Endothelial cell of umbilical vein (primary cell): Measurements from ENCODE around the gene GHSR. TPM values are rescaled to one million over a fixed set of nuclear protein-coding genes. Genes with fewer than 3 reads are reported as not detected.

Experiments used
- BruUV-seq: library from RNA; stranded (reverse); fragments of 400-500 nt; replicated peaks from 2 replicates; lab custom pipeline; 2021; lab: Mats Ljungman, UMichigan
- CTCF ChIA-PET: fragments of 300-600, 350-600 bp; sonication (Branson Sonifier 250); formaldehyde crosslinking; loops from one replicate; lab custom pipeline; 2021; ENCODE audit warnings: antibody characterized with exemption, inconsistent platforms; lab: Charles Lee
- POLR2A ChIA-PET: fragments of 300-600, 350-600 bp; sonication (Branson Sonifier 250); formaldehyde crosslinking; loops from one replicate; lab custom pipeline; 2021; ENCODE audit warnings: antibody characterized with exemption, inconsistent platforms; lab: Charles Lee
- DNase-seq: peaks from one replicate; pipeline ENCODE4 v3.0.0-alpha.2; 2011; ENCODE audit warnings: low read depth, low spot score
- FAIRE-seq: peaks from 2 replicates; lab custom pipeline; 2011; peaks lifted over from hg19 to GRCh38; lab: Jason Lieb, UNC
- H2AFZ ChIP-seq: 2 replicates; pipeline ENCODE4 v1.6.0; 2012; ENCODE audit warnings: low read depth, low read length, control low read depth, inconsistent platforms
- H3K27ac ChIP-seq: 2 replicates; pipeline ENCODE4 v1.5.1; 2011; ENCODE audit warnings: low read depth, mild to moderate bottlenecking, control low read depth, low read length, moderate library complexity; ENCODE audit not compliant: insufficient read depth
- H3K27me3 ChIP-seq, 2 experiments: 2 replicates each; pipeline versions ENCODE4 v1.6.0 to v1.6.1; 2011; ENCODE audit warnings: low read length in 2 of 2, mixed read lengths in 1 of 2; ENCODE audit not compliant: control insufficient read depth in 2 of 2, insufficient read depth in 2 of 2
- H3K36me3 ChIP-seq, 2 experiments: 2 replicates in 1 of 2; 3 replicates in 1 of 2; pipeline ENCODE4 v1.5.1; 2011; ENCODE audit warnings: low read length in 2 of 2, mild to moderate bottlenecking in 1 of 2, moderate library complexity in 1 of 2; ENCODE audit not compliant: control insufficient read depth in 2 of 2, insufficient read depth in 2 of 2; ENCODE audit errors: extremely low read depth in 1 of 2
- H3K4me1 ChIP-seq: 3 replicates; pipeline ENCODE4 v1.5.1; 2011; ENCODE audit warnings: mild to moderate bottlenecking, low read length; ENCODE audit not compliant: control insufficient read depth, insufficient read depth; ENCODE audit errors: extremely low read depth
- H3K4me2 ChIP-seq: 2 replicates; pipeline ENCODE4 v1.6.1; 2011; ENCODE audit warnings: low read length, control low read depth, mixed read lengths; ENCODE audit not compliant: insufficient read depth
- H3K4me3 ChIP-seq, 3 experiments: fragments of 200-600 bp in 1 of 3; sonication (generic), shearing (Covaris generic) in 1 of 3; replicated peaks in 1 of 3; 2 replicates each; pipeline ENCODE4 v1.5.1; 2011 to 2016; ENCODE audit warnings: control low read depth in 3 of 3, low read length in 3 of 3, mild to moderate bottlenecking in 2 of 3, inconsistent platforms in 1 of 3, low read depth in 1 of 3, moderate library complexity in 1 of 3; ENCODE audit not compliant: insufficient read depth in 1 of 3
- H3K79me2 ChIP-seq: 2 replicates; pipeline ENCODE4 v1.6.0; 2012; ENCODE audit warnings: low read length, inconsistent platforms; ENCODE audit not compliant: control insufficient read depth, insufficient read depth
- H3K9ac ChIP-seq: replicated peaks from 2 replicates; pipeline ENCODE3; 2011; ENCODE audit warnings: low read length, control low read depth; ENCODE audit not compliant: insufficient read depth; ENCODE audit errors: extremely low read depth
- H3K9me1 ChIP-seq: replicated peaks from 3 replicates; pipeline ENCODE4 v1.6.0; 2011; ENCODE audit warnings: mild to moderate bottlenecking, low read length; ENCODE audit not compliant: control insufficient read depth, insufficient read depth; ENCODE audit errors: extremely low read depth
- H3K9me3 ChIP-seq: replicated peaks from 2 replicates; pipeline ENCODE4 v1.5.1; 2012; ENCODE audit warnings: low read length, inconsistent platforms; ENCODE audit not compliant: control insufficient read depth, insufficient read depth
- H4K20me1 ChIP-seq: replicated peaks from 2 replicates; pipeline ENCODE3; 2011; ENCODE audit warnings: mild to moderate bottlenecking, low read length; ENCODE audit not compliant: control insufficient read depth, insufficient read depth; ENCODE audit errors: extremely low read depth
- EZH2 ChIP-seq: IDR thresholded peaks from 2 replicates; pipeline ENCODE4 v1.6.1; 2012; ENCODE audit warnings: borderline replicate concordance, low read depth, mild to moderate bottlenecking, moderate library complexity, low read length, inconsistent platforms; ENCODE audit not compliant: severe bottlenecking
- FOS ChIP-seq: IDR thresholded peaks from 2 replicates; pipeline ENCODE4 v1.6.1; 2011; ENCODE audit warnings: mild to moderate bottlenecking, low read length, moderate library complexity, borderline replicate concordance; ENCODE audit not compliant: insufficient read depth
- GATA2 ChIP-seq: IDR thresholded peaks from 2 replicates; pipeline ENCODE4 v1.7.0; 2011; ENCODE audit warnings: low read depth, mild to moderate bottlenecking, moderate library complexity, mixed read lengths, low read length; ENCODE audit not compliant: insufficient read length, insufficient read depth
- JUN ChIP-seq: IDR thresholded peaks from 2 replicates; pipeline ENCODE4 v1.6.1; 2011; ENCODE audit warnings: borderline replicate concordance, low read depth; ENCODE audit not compliant: insufficient read length, insufficient read depth
- MYC ChIP-seq: IDR thresholded peaks from one replicate; pipeline ENCODE4 v1.6.1; 2011; ENCODE audit warnings: mild to moderate bottlenecking, low read depth, low read length
- POLR2A ChIP-seq: IDR thresholded peaks from 2 replicates; pipeline ENCODE4 v1.6.1; 2012; ENCODE audit warnings: low read depth, mild to moderate bottlenecking, control low read depth, low read length
- POLR2AphosphoS5 ChIP-seq: IDR thresholded peaks from 2 replicates; pipeline ENCODE4 v1.6.1; 2012; ENCODE audit warnings: low read depth, mild to moderate bottlenecking, control low read depth, low read length, moderate library complexity; ENCODE audit not compliant: insufficient read depth
- dilution Hi-C: fragments of 300-500 bp; cut with MboI; formaldehyde crosslinking; loops from one replicate; pipeline ENCODE4 v1.15.0; 2019; ENCODE audit warnings: low sequenced_read_pairs; ENCODE audit not compliant: extremely low pct_ligation_motif_present
- intact Hi-C: fragments of 100-400 bp; cut with micrococcal nuclease; formaldehyde crosslinking; loops from one replicate; pipeline ENCODE4 v1.10.0; 2022
- polyA plus RNA-seq, 4 experiments: library from polyadenylated mRNA; depleted of rRNA in 3 of 4; stranded (reverse) in 3 of 4; unstranded in 1 of 4; fragments of >200 nt; gene quantifications; 2 replicates each; pipeline versions ENCODE4 v1.2.1 to v1.2.3, GENCODE V29; 2011 to 2012; ENCODE audit warnings: missing spikeins in 1 of 4
- total RNA-seq: library from RNA; stranded (reverse); gene quantifications from 2 replicates; pipeline ENCODE4 v1.2.3, GENCODE V29; 2021
- TF ChIP-seq, protein P1 (sequence below): IDR thresholded peaks from 2 replicates; pipeline ENCODE4 v1.6.1; 2011; ENCODE audit not compliant: insufficient read depth, insufficient read length

GHSR gene
- total and polyA plus RNA-seq, 2 donors (not counting 3 experiments of a cell fraction or from before 2014, with no cell fraction given): not detected

DNA sequence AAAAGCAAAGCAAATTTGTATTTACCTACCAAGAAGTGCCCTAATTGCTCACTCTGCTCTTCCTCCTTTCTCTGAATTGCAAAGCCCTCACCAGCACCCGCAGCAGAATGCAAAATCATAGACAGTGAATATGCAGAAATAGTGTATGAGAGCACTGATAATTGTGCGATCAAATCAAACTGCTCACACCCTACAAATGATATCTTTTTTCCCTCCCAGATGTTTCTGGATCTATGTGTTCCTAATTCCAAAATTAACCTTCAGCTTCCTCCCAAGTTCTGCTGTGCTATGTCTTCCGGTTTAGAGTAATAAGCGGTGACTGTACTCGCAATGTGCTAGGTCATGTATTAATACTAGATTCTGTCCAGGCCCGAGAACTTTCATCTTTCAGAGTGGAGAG, 3.4 kb downstream of the GHSR start:
- Histone ChIP-seq H3K9me3 (no peaks in the 10 kb centered on the region), H3K9ac (no peak overlapping the region), H3K4me2 (no peak overlapping the region), H4K20me1 (no peaks in the 10 kb centered on the region), H3K27ac (no peak overlapping the region), H2AFZ (no peak overlapping the region), H3K4me1 (no peaks in the 10 kb centered on the region), H3K9me1 (no peaks in the 10 kb centered on the region), H3K27me3 (peaks cover 47 to 65% of the 10 kb centered on the region in 2 experiments), H3K4me3 (no peak overlapping the region), H3K36me3 (no peaks in the 10 kb centered on the region), H3K79me2 (no peaks in the 10 kb centered on the region)
- DNase-seq (no peak), FAIRE-seq (no peak)
- ChIA-PET POLR2A (no interaction called here), CTCF (interaction anchor here (0.9 to 3.4 kb wide), 2 partner anchors 17 kb away, joined by 3 to 18 read pairs; no protein-coding TSS in a partner anchor)
- dilution Hi-C loops: no loop called here
- TF ChIP-seq EZH2: no peak
- no peak for TF ChIP-seq POLR2A
- no peak for TF ChIP-seq MYC
- no peak for TF ChIP-seq GATA2
- TF ChIP-seq, protein P1, sequence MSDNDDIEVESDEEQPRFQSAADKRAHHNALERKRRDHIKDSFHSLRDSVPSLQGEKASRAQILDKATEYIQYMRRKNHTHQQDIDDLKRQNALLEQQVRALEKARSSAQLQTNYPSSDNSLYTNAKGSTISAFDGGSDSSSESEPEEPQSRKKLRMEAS: no peak
- no peak for TF ChIP-seq JUN
- no peak for TF ChIP-seq POLR2AphosphoS5
- no peak for TF ChIP-seq FOS
- no TSS peak for BruUV-seq
- intact Hi-C loops: no loop called here

DNA sequence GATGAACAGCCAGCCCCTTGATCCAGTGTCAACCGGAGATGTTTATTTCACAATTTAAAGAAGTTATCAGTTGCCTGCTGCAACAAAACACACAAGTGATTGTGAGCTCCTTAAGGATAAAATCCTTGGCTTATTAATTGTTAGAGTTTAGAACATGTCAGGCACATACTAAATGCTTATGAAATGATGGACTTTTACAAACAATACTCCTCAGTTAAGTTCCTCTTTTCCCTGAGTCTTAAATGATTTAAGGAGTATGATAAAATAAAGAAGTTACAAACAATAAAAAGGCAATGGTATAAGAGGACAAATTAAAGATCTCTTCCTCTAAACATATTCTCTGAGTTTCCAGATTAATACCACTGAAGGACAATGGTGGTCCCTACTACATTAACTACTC, 5.7 kb downstream of the GHSR start:
- dilution Hi-C loops: no loop called here
- ChIA-PET CTCF (interaction anchor here (1.3 kb wide), 1 partner anchor 19 kb away, joined by 5 read pairs; no protein-coding TSS in a partner anchor), POLR2A (no interaction called here)
- Histone ChIP-seq H3K27ac (no peak overlapping the region), H4K20me1 (no peaks in the 10 kb centered on the region), H3K79me2 (no peaks in the 10 kb centered on the region), H3K4me3 (no peak overlapping the region), H3K27me3 (peaks cover 29 to 46% of the 10 kb centered on the region in 2 experiments), H2AFZ (no peak overlapping the region), H3K9me3 (no peaks in the 10 kb centered on the region), H3K9ac (no peak overlapping the region), H3K9me1 (no peaks in the 10 kb centered on the region), H3K4me1 (no peaks in the 10 kb centered on the region), H3K36me3 (no peaks in the 10 kb centered on the region), H3K4me2 (no peak overlapping the region)
- intact Hi-C loops: no loop called here
- FAIRE-seq: no peak
- no peak for DNase-seq
- no TSS peak for BruUV-seq
- TF ChIP-seq FOS (no peak), EZH2 (no peak)
